GM19463 (cell line): ENCODE results near the gene ARHGEF37.
"Not testable (repeated sequence)": the region's sequence is repeated elsewhere in the genome, so short reads cannot be mapped to it uniquely, and the experiment has no call there.

ENCODE experiments used
- ATAC-seq: cut with Tn5 transposase; IDR thresholded peaks from one replicate; pipeline ENCODE4 v1.9.1; 2021; ENCODE audit warnings: mild to moderate bottlenecking, moderate library complexity; ENCODE audit not compliant: unreplicated experiment

The ARHGEF37 gene

DNA sequence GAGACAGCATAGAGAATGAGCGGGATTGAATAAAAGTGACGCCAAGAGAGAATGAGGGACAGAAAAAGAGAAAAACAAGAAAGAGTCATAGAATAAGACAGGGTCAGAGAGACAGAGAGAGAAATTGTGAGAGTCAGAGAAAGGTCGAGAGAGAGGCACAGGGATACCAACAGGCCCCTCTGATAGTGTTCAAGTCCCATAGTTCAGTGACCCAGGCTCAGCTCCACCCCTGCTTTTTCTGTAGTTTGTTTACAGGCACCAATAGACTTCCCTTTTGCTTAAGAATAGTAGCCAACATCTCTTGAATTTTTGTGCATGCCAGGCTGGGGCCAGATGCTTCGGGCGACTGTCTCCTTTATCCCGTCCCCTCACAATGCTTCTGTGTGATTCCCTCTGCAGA lies 62.5 kb downstream of the ARHGEF37 start:
- no peak for ATAC-seq

DNA sequence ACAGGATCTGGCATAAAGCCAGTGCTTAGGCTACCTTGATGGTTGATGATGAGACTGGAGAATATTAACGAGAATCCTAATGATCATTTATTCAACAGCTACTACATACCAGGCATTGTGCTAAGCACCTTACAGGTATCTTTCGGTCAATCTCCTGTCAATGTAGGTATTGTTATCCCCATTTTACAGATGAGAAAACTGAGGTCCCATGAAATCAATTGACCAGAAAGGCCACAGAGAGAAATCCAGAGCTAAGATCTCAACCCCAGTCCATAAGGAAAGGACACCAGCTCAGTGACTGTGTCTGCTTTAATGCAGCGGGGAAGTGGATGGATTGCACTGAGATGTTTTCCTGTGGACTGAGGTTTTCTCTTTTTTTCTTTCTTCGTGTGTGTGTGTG lies 63.3 kb downstream of the ARHGEF37 start:
- no peak for ATAC-seq

DNA sequence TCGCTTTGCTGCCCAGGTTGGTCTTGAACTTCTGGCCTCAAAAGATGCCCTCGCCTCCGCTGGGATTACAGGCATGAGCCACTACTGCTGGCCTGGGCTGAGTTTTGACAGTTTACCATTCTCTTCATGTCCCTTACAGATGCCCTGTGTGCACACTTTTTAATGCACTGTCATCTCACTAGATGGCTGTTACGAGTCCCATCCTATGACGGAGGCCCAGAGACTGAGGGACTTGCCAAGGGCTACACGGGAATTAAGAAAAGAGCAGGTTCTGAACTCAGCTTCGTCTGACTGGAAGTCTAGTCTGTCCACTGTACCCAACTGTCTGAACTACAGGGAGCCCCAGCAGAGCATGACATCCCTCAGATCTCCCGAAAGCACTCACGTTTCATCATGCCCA lies 63.9 kb downstream of the ARHGEF37 start:
- no peak for ATAC-seq

DNA sequence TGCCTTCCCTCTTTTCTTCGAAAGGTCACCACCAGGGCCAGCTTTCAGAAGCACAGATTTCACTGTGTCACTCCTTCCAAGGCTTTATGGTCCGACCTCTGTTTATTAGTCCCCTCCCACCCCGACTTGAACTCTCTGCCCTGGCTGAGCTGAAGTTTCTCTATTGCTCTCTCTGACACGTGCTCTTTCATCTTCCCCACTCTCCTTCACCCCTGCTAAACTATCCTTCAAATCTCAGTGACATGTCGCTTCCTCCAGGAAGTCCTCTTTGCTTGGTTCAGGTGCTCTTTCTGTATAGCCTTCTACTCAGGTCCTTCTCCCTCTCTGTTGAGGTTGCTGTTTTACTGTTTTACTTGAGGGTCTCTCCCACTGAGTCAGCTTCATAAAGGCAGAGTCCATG lies 64.4 kb downstream of the ARHGEF37 start:
- no peak for ATAC-seq

DNA sequence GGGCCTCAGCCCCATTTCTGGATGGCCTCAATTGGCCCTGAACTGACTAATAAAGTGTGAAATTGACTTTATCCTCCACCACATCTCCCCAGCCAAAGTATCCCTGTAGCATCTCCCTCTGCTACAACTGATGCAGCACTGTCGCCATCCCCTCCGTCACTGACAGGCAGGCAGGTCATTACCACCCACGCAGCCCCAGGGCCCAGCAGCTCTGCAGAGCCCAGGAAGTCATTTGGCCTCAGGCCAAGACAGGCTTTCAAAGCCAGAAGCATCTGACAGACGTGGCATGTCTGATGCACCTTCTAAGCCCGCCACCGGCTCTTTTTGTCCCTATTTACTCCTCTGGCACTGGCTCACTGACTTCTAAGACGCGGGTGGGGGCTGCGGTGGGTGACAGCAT lies 65.3 kb downstream of the ARHGEF37 start:
- ATAC-seq, result no peak

DNA sequence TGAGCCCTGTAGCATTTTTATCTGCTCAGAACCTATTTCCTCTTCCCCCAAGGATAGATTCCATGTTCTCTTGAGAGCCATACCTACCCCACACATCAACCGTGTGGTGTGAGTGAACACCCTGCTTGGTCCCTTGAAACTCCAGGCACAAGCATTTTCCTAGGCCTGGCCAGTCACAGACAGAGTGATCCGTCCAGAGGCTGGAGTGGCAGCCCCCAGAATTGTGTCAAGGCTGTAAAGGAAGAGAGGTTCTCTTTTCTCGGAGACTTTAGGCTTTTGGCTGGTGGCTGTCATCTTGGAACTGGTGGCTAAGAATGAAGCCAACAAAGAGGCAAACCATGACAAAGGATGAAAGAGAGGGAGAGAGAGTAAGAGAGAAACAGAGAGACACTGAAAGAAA lies 66.0 kb downstream of the ARHGEF37 start:
- no peak for ATAC-seq

DNA sequence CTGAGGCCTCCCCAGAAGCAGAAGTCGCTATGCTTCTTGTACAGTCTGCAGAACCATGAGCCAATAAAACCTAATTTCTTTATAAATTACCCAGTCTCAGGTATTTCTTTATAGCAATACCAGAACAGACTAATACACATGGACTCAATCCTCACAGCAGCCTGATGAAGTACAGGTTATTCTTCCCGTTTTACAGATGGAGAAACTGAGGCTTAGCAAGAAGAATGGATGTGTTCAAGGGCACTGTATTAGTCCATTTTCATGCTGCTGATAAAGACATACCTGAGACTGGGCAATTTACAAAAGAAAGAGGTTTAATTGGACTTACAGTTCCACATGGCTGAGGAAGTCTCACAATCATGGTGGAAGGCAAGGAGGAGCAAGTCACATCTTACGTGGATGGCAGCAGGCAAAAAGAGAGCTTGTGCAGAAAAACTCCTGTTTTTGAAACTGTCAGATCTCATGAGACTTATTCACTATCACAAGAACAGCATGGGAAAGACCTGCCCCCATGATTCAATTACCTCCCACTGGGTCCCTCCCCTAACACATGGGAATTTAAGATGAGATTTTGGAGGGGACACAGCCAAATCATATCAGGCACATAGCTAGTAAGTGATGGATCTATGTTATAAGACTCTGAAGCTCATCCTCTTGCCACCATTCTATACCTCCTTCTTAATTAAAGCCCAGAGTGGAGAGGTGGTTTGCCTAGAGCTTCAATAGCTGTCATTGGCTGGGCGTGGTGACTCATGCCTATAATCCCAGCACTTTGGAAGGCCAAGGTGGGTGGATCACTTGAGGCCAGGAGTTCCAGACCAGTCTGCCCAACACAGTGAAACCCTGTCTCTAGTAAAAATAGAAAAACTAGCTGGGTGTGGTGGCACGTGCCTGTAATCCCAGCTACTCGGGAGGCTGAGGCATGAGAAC lies 67.4 kb downstream of the ARHGEF37 start:
- not testable (repeated sequence) for ATAC-seq

DNA sequence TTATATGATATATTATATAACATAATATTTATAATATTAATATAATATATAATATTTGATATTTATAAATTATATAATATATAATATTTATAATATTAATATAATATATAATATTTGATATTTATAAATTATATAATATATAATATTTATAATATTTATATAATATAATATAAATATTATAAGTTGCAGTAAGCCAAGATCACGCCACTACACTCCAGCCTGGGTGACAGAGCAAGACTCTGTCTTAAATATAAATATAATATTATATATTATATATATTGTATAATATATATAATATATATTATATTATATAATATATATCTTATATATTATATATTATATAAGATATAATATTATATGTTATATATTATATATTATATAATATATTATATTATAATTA lies 68.4 kb downstream of the ARHGEF37 start:
- not testable (repeated sequence) for ATAC-seq

DNA sequence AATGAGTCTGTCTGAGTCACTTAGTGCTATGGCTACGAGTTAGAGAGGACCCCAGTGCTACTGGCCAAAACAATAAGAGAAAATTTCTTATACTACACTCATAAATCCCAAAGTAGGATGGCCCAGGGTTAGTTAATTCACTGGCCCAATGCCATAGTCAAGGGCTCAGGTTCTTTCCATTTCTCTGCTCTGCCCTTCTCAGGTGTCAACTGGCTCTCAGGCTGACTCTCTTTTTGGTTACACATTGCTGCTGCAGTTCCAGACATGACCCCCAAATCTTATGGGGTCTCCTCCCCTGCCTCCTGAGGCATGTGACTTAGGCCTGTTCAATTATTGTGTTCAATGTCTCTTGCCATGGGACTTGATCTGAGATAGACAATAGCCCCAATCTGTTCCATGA lies 70.4 kb downstream of the ARHGEF37 start:
- ATAC-seq, result no peak

DNA sequence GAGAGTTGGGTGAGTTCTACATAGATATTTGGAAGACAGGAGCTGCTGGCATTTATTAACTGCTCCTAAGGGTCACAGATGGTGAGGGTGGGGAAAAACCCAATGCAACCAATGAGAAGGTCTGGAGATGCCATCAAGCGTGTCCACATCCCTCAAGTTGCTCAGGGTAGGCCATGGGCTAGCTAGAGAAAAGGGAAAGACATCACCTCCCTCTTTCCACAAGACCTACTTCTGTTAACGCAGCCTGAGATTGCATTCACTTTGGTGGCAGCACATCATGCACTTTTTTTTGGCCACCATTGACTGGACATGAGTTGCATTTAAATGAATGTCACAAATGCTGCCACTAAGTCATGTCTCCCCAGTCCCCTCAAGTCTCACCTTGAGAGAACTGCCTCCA lies 71.4 kb downstream of the ARHGEF37 start:
- no peak for ATAC-seq

DNA sequence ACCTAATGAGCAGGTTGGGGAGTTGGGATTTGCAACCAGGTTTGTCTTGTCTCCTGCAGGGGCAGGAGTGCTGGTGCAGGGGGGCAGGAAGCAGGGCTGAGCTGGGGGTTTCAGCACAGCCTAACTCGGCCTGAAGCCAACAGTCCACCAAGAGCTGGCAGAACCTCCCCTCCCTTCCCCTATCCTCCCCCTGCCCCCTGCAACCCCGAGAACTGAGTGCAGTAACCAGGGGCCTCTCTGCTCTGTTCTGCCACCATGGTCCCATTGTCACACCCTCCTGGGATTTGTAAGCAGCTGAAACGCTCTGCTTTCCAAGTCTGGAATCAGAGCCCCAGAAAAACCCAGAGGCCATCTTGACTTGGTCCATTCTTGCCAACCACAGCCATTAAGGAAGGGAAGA lies 72.9 kb downstream of the ARHGEF37 start:
- ATAC-seq, result no peak

DNA sequence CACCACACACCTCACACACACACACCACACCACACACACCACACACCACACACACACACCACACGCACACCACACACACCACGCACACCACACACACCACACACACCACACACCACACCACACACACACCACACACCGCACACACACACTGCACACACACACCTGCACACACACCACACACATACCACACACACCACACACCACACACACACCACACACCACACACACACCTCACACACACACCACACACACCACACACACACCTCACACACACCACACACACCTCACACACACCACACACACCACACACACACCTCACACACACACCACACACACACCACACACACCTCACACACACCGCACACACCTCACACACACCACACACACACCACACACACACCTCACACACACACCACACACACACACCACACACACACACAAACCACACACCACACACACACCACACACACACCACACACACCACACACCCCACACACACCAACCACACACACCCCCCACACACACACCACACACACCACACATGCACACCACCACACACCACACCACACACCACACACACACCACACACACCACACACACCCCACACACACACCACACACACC lies 73.7 kb downstream of the ARHGEF37 start:
- no peak for ATAC-seq

DNA sequence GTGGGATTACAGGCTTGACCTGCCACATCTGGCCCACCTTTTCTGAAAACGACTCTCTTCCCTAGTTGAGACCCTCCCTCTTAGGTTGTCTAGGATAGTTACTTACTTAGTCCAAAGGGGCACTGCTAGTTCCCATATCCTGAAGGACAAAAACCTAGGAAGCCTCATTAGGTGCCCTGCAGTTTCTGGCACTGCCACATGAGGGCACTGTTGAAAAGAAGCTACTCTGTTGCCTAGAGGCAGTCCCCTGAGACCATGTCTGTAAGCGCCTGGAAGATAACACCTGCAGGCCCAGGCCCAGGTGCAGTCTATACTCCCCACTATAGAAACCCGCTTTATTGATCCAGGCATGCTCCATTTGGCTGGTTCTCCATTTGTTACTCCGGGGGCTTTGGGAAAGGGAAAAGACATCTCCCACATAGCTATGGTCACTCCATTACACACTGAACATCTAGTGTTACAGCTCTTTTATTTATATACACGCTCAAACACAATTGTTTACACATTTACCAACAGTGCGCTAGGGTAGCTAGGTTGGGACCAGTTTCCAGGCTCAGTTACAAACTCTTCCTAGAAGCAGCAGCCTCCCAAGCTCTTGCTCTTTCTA lies 75.4 kb downstream of the ARHGEF37 start:
- no peak for ATAC-seq

DNA sequence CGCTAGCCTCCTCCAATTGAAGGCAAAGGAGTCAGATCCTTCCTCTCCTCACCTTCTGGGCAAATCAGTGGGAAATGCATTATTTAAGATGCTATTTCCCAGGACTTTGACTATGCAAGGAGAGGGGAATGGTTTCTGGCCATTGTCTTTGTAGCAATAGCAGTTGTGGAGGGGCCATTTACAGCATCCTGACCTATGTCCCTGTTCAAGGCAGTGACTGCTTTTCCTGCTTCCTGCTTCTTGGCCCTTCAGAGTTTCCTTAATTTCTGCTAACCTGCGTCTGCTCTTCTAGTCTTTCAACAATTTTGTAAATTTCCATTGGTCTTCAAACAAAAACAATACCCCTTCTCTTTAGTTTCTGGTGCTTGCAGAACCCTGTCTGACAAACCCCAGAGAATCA lies 76.0 kb downstream of the ARHGEF37 start:
- ATAC-seq, result no peak

DNA sequence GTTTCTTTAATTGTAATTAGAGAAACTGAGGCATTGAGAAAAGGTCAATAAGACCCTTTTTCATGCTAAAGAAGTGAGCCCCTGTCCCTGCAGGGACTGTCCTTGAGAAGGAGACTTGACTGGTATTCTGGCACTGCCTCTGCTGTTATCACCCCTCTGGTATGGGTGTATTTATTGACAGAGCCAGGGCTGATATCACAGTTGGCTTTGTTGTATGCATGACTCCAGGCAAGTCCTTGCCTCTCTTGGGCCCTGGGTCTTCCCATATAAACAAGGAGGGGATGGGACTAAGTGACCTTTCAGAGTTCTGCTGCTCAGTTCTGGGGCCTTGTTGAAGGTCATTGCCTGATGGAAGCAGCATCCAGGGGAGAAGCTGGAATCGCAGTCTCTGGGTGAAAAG lies 77.0 kb downstream of the ARHGEF37 start:
- no peak for ATAC-seq

DNA sequence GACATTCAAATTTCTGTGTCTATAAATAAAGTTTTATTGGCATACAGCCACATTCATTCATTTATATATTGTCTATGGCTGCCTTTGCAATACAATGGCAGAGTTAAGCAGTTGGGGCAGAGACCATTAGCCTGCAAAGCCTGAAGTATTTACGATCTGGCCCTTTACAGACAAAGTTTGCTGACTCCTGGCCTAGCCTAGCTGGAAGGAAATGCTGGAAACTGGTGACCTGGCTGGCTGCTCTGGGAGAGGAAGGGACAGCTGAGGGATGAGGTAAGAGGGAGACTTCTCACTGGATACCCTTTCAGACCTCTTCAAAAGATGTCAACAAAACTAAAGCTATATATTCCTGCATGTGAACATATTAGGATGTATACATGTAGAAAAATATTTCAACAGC lies 82.8 kb downstream of the ARHGEF37 start:
- ATAC-seq, result no peak

DNA sequence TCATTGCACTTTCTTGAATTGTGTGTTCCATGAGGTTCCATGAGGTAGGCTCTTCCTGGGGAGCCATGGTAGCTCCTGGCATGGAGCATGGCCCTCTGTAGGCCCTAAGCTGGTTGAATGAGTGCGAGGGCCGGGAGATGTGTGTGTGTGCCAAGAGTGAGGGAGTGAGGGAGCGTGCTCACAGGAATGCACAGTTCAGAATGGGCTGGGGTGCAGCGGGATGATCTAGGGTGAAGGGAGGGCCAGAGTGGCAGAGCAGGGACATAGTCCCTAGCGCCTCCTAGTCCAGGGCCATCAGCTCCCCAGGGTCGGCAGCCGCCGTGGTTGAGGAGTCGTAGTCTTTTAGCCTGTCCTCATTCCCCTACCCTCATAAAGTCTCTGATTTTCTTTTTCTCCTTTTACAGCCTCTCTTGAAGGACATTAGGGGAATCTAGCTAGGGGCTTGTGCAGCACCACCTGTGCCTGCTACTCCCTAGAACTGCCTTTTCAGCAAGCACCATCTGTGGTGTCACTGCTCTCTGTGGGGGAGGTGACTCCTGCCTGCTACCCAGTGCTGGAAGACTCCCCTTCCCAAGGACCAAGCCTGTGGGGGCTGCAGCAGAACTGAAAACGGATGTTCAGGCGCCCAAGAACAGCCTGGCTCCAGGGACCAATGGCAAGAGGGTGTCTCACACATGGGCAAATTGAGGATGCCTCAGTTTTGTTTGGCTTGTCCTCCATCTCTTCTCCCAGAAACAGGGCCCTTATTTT lies 83.5 kb downstream of the ARHGEF37 start:
- ATAC-seq, result no peak

DNA sequence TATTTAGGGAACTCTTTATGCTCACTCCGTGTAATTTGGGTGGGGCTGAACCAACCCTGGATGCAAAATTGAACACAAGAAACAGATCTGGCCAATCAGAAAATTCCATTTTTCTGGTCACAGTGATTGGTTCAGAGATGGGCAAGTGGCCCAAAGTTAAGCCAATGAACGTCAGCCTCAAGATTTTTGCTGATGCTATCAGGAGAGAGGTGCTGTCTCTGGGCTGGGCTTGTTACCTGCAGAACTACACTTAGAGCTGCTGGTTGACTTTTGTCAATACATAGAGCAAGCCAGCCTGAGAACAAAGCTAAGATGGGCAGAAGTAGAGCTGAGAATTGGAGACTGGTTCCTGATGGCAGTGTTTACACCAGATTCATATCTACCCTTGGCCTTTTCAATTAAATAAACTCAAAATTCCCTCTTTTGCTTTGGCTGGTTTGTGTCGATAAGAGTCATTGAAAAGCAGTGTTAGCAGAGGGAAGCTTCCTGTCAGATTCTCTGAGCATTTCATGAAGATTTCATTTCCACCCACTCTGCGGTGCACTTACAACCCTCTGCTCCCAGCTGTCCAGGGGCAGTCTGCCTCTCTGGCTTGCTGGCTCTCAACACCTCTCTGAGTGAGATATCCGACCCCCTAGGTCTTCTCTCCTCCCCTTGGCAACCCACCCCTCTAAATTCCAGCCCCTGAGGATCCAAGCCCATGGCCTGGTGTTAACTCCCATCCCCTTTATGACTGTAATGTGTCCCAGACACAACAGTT lies 84.3 kb downstream of the ARHGEF37 start:
- no peak for ATAC-seq

DNA sequence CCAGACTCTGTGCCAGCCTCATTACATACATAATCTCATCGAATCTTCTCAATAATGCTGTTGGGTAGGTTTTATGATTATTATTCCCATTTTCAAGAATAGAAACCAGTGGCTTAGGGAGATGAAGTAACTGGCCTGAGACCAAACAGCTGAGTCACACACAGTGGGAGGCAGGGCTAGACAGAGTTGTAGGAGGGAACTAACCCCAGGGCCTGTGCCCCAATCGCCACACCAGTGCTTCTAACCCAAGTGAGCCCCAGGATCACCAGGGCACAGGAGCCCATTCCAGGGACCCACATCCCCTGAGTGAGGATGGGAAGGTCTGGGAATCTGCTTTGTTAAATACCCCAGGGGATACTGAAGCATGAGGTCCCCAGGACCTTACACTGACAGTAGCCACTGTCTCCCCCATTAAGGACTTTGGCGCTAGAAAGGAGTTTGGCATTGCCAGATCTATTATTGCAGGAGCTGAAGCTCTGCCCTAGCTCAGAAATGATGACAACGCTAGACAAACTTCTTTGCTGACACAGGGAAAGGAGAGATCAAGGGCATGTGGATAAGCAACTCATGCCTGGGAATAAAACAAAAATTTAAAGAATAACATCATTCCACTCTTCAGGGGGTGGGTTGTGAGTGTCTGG lies 85.0 kb downstream of the ARHGEF37 start:
- ATAC-seq, result no peak
